ENCODE measurements around the gene EPYC. TPM values are rescaled to one million over a fixed set of nuclear protein-coding genes. Genes with fewer than 3 reads are reported as not detected.

Gene EPYC
- total and polyA plus RNA-seq, 4 donors = 0.51 TPM; not detected in 3

- Histone ChIP-seq H3K4me1 (ENCODE audit: control insufficient read depth in 1 of 2, insufficient read depth in 2 of 2, low read length in 2 of 2) (no peaks in the 10 kb centered on the region), H3K9me3 (ENCODE audit: control insufficient read depth, low read length) (no peaks in the 10 kb centered on the region), H3K4me3 (ENCODE audit: low read length in 2 of 2) (no peak overlapping the region), H3K27me3 (ENCODE audit: control insufficient read depth in 1 of 2, insufficient read depth in 2 of 2, low read length in 1 of 2) (peaks cover 0 to 2% of the 10 kb centered on the region in 2 donors), H3K27ac (ENCODE audit: low read depth in 1 of 2, low read length in 2 of 2) (no peak overlapping the region), H3K36me3 (ENCODE audit: control insufficient read depth in 1 of 2, insufficient read depth in 2 of 2, low read length in 1 of 2) (no peaks in the 10 kb centered on the region)
- DNase-seq = no peak
- ATAC-seq (ENCODE audit: low FRiP score) = no peak
- intact Hi-C loops (cut with DNase I) = loop anchor here in 1 of 2 donors (10.0 kb wide), 1 partner anchor 204 kb away; no protein-coding TSS in a partner anchor
These were observed 33.9 kb downstream of the EPYC start for GRCh38 chr12:90970911-90971310.

DNA sequence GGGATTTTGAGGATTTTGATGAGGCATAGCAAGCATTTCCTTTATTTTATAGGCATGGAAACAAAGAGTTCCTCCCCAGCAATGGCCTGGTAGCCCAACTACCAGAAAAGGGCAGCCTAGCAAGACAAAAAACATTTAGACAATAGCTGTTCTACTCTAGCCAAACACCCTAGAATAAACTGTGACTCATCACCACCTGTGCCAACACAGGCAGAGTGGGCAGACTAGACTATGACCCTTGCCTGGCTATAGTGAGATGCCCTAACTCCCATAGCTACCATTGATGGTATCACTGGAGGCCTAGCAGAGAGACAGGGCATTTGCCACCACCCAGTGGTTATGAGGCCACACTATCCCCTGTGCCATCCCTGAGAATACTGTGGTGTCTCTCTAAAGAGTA lies 34.3 kb downstream of the EPYC start:
- Histone ChIP-seq H3K36me3 (ENCODE audit: control insufficient read depth in 1 of 2, insufficient read depth in 2 of 2, low read length in 1 of 2) (no peaks in the 10 kb centered on the region), H3K4me1 (ENCODE audit: control insufficient read depth in 1 of 2, insufficient read depth in 2 of 2, low read length in 2 of 2) (no peaks in the 10 kb centered on the region), H3K27ac (ENCODE audit: low read depth in 1 of 2, low read length in 2 of 2) (no peak overlapping the region), H3K9me3 (ENCODE audit: control insufficient read depth, low read length) (no peaks in the 10 kb centered on the region), H3K27me3 (ENCODE audit: control insufficient read depth in 1 of 2, insufficient read depth in 2 of 2, low read length in 1 of 2) (peaks cover 0 to 2% of the 10 kb centered on the region in 2 donors), H3K4me3 (ENCODE audit: low read length in 2 of 2) (no peak overlapping the region)
- DNase-seq = no peak
- intact Hi-C loops (cut with DNase I) = loop anchor here in 1 of 2 donors (10.0 kb wide), 1 partner anchor 204 kb away; no protein-coding TSS in a partner anchor
- ATAC-seq (ENCODE audit: low FRiP score) = no peak

GRCh38 chr12:90969851-90970250 lies 34.9 kb downstream of the EPYC start:
- no peak overlapping the region for H3K4me3 ChIP-seq (ENCODE audit: low read length in 2 of 2)
- DNase-seq (no peak), ATAC-seq (ENCODE audit: low FRiP score) (no peak)
- no peaks in the 10 kb centered on the region for H3K36me3 ChIP-seq (ENCODE audit: control insufficient read depth in 1 of 2, insufficient read depth in 2 of 2, low read length in 1 of 2)
- peaks cover 0 to 2% of the 10 kb centered on the region in 2 donors for H3K27me3 ChIP-seq (ENCODE audit: control insufficient read depth in 1 of 2, insufficient read depth in 2 of 2, low read length in 1 of 2)
- 97 to 98% methylated on average over 2 of the region's 2 CpGs for WGBS, 2 donors
- no peaks in the 10 kb centered on the region for H3K4me1 ChIP-seq (ENCODE audit: control insufficient read depth in 1 of 2, insufficient read depth in 2 of 2, low read length in 2 of 2)
- no peak overlapping the region for H3K27ac ChIP-seq (ENCODE audit: low read depth in 1 of 2, low read length in 2 of 2)
- no peaks in the 10 kb centered on the region for H3K9me3 ChIP-seq (ENCODE audit: control insufficient read depth, low read length)
- intact Hi-C loops (cut with DNase I) = loop anchor here in 1 of 2 donors (10.0 kb wide), 1 partner anchor 205 kb away; no protein-coding TSS in a partner anchor

GRCh38 chr12:90969346-90969745 lies 35.4 kb downstream of the EPYC start:
- intact Hi-C loops (cut with DNase I) = no loop called here
- peaks cover 0 to 2% of the 10 kb centered on the region in 2 donors for H3K27me3 ChIP-seq (ENCODE audit: control insufficient read depth in 1 of 2, insufficient read depth in 2 of 2, low read length in 1 of 2)
- no peaks in the 10 kb centered on the region for H3K9me3 ChIP-seq (ENCODE audit: control insufficient read depth, low read length)
- H3K27ac ChIP-seq (ENCODE audit: low read depth in 1 of 2, low read length in 2 of 2) = no peak overlapping the region
- H3K4me3 ChIP-seq (ENCODE audit: low read length in 2 of 2) = no peak overlapping the region
- ATAC-seq (ENCODE audit: low FRiP score) (no peak), DNase-seq (no peak)
- H3K4me1 ChIP-seq (ENCODE audit: control insufficient read depth in 1 of 2, insufficient read depth in 2 of 2, low read length in 2 of 2) = no peaks in the 10 kb centered on the region
- no peaks in the 10 kb centered on the region for H3K36me3 ChIP-seq (ENCODE audit: control insufficient read depth in 1 of 2, insufficient read depth in 2 of 2, low read length in 1 of 2)
- 0% methylated on average over 1 of the region's 1 CpG for WGBS, 2 donors

DNA sequence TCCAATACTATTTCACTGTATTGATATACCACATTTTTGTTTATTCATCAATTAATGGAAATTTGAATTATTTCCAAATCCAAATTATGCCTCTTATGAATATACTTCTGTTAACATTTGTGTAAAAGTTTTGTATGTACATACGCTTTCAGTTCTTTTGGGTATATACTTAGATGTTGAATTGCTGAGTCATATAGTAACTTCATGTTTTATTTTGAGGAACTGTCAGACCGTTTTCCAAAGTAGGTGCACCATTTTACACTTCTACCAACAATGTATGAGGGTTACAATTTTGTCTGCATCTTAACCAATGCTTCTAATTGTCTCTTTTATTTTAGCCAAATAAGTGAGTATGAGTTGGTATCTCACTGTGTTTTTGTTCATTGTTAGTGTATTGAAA lies 39.6 kb downstream of the EPYC start:
- no peaks in the 10 kb centered on the region for H3K4me1 ChIP-seq (ENCODE audit: control insufficient read depth in 1 of 2, insufficient read depth in 2 of 2, low read length in 2 of 2)
- no peaks in the 10 kb centered on the region for H3K36me3 ChIP-seq (ENCODE audit: control insufficient read depth in 1 of 2, insufficient read depth in 2 of 2, low read length in 1 of 2)
- 81 to 82% methylated on average over 2 of the region's 2 CpGs for WGBS, 2 donors
- no peak for DNase-seq
- ATAC-seq (ENCODE audit: low FRiP score) = no peak
- intact Hi-C loops (cut with DNase I) = no loop called here
- no peak overlapping the region for H3K27ac ChIP-seq (ENCODE audit: low read depth in 1 of 2, low read length in 2 of 2)
- H3K9me3 ChIP-seq (ENCODE audit: control insufficient read depth, low read length) = no peaks in the 10 kb centered on the region
- no peak overlapping the region for H3K4me3 ChIP-seq (ENCODE audit: low read length in 2 of 2)
- no peaks in the 10 kb centered on the region for H3K27me3 ChIP-seq (ENCODE audit: control insufficient read depth in 1 of 2, insufficient read depth in 2 of 2, low read length in 1 of 2)

- Histone ChIP-seq H3K4me1 (ENCODE audit: control insufficient read depth in 1 of 2, insufficient read depth in 2 of 2, low read length in 2 of 2) (no peaks in the 10 kb centered on the region), H3K27me3 (ENCODE audit: control insufficient read depth in 1 of 2, insufficient read depth in 2 of 2, low read length in 1 of 2) (no peaks in the 10 kb centered on the region), H3K27ac (ENCODE audit: low read depth in 1 of 2, low read length in 2 of 2) (no peak overlapping the region), H3K9me3 (ENCODE audit: control insufficient read depth, low read length) (no peaks in the 10 kb centered on the region), H3K36me3 (ENCODE audit: control insufficient read depth in 1 of 2, insufficient read depth in 2 of 2, low read length in 1 of 2) (no peaks in the 10 kb centered on the region), H3K4me3 (ENCODE audit: low read length in 2 of 2) (no peak overlapping the region)
- intact Hi-C loops (cut with DNase I) = no loop called here
- ATAC-seq (ENCODE audit: low FRiP score) = no peak
- WGBS, 2 donors = 53 to 54% methylated on average over 2 of the region's 2 CpGs
- no peak for DNase-seq
These were observed 40.2 kb downstream of the EPYC start for GRCh38 chr12:90964616-90965015.

GRCh38 chr12:90963946-90964345 lies 40.8 kb downstream of the EPYC start:
- Histone ChIP-seq H3K27me3 (ENCODE audit: control insufficient read depth in 1 of 2, insufficient read depth in 2 of 2, low read length in 1 of 2) (no peaks in the 10 kb centered on the region), H3K4me1 (ENCODE audit: control insufficient read depth in 1 of 2, insufficient read depth in 2 of 2, low read length in 2 of 2) (no peaks in the 10 kb centered on the region), H3K27ac (ENCODE audit: low read depth in 1 of 2, low read length in 2 of 2) (no peak overlapping the region), H3K9me3 (ENCODE audit: control insufficient read depth, low read length) (no peaks in the 10 kb centered on the region), H3K36me3 (ENCODE audit: control insufficient read depth in 1 of 2, insufficient read depth in 2 of 2, low read length in 1 of 2) (no peaks in the 10 kb centered on the region), H3K4me3 (ENCODE audit: low read length in 2 of 2) (no peak overlapping the region)
- DNase-seq = no peak
- intact Hi-C loops (cut with DNase I) = no loop called here
- WGBS, 2 donors = 61 to 65% methylated on average over 6 of the region's 6 CpGs
- ATAC-seq (ENCODE audit: low FRiP score) = no peak

- ATAC-seq (ENCODE audit: low FRiP score) (no peak), DNase-seq (no peak)
- no peak overlapping the region for H3K27ac ChIP-seq (ENCODE audit: low read depth in 1 of 2, low read length in 2 of 2)
- no peaks in the 10 kb centered on the region for H3K27me3 ChIP-seq (ENCODE audit: control insufficient read depth in 1 of 2, insufficient read depth in 2 of 2, low read length in 1 of 2)
- H3K4me3 ChIP-seq (ENCODE audit: low read length in 2 of 2) = no peak overlapping the region
- no peaks in the 10 kb centered on the region for H3K9me3 ChIP-seq (ENCODE audit: control insufficient read depth, low read length)
- no peaks in the 10 kb centered on the region for H3K4me1 ChIP-seq (ENCODE audit: control insufficient read depth in 1 of 2, insufficient read depth in 2 of 2, low read length in 2 of 2)
- no peaks in the 10 kb centered on the region for H3K36me3 ChIP-seq (ENCODE audit: control insufficient read depth in 1 of 2, insufficient read depth in 2 of 2, low read length in 1 of 2)
- 84 to 88% methylated on average over 4 of the region's 4 CpGs for WGBS, 2 donors
- intact Hi-C loops (cut with DNase I) = no loop called here
These were observed 43.6 kb downstream of the EPYC start for GRCh38 chr12:90961154-90961553.

DNA sequence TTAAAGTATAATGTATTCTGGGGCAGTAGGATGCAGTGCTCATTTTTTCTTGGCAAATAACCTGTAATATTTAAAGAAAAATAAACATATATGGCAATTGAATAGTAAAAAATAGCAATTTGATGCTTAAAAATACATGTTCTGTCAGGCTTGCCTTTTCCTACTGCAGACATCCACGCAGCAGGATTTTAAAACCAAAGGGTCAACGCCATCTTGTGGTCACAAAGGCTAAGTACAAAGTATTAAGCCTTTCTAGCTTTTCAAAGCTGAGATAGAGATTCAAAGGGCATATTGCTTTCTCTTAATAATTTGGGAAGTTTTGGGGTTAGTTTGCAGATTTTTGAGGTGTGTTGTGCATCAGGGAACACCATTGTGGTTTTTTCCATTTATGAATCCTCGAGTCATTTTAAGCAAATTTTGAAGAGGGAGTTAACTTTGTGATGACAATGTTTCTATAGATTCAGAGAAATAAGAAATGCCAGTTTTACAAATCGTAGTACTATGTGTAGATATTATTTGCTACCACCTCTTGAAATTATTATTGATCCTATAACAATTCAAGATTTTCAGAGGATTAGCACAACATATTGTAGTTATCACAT lies 45.1 kb downstream of the EPYC start:
- ATAC-seq (ENCODE audit: low FRiP score) = peak; percentile 81
- no peaks in the 10 kb centered on the region for H3K36me3 ChIP-seq (ENCODE audit: control insufficient read depth in 1 of 2, insufficient read depth in 2 of 2, low read length in 1 of 2)

More for the DNA sequence above, 45.1 kb downstream of the EPYC start:
- intact Hi-C loops (cut with DNase I) = no loop called here
- no peak overlapping the region for H3K4me3 ChIP-seq (ENCODE audit: low read length in 2 of 2)
- no peaks in the 10 kb centered on the region for H3K9me3 ChIP-seq (ENCODE audit: control insufficient read depth, low read length)
- WGBS, 2 donors = 1 to 2% methylated on average over 4 of the region's 4 CpGs
- H3K4me1 ChIP-seq (ENCODE audit: control insufficient read depth in 1 of 2, insufficient read depth in 2 of 2, low read length in 2 of 2) = no peaks in the 10 kb centered on the region
- no peaks in the 10 kb centered on the region for H3K27me3 ChIP-seq (ENCODE audit: control insufficient read depth in 1 of 2, insufficient read depth in 2 of 2, low read length in 1 of 2)
- no peak overlapping the region for H3K27ac ChIP-seq (ENCODE audit: low read depth in 1 of 2, low read length in 2 of 2)
- DNase-seq = no peak

All from aorta (tissue), 5 donors.